Heart left ventricle (tissue), 16 donors: ENCODE data around the gene SYNE2. TPM values are rescaled to one million over a fixed set of nuclear protein-coding genes. Genes with fewer than 3 reads are reported as not detected.
A peak's percentile ranks its signal among the peaks of the same experiment; 100 is the strongest.

ENCODE experiments used
- ATAC-seq, 4 donors: fragments of 200-7000 bp; cut with Tn5 transposase; one replicate each; pipeline ENCODE4 v1.9.1; 2020 to 2022; ENCODE audit warnings: moderate library complexity in 4 of 4, mild to moderate bottlenecking in 3 of 4, moderate number of reproducible peaks in 1 of 4
- DNase-seq, 5 donors: peaks; one replicate each; pipeline ENCODE4 v3.0.0-alpha.2; 2020
- H3K27ac ChIP-seq, 12 donors: fragments of 200-600 bp; sonication (generic) in 4 of 12; one replicate each; pipeline versions ENCODE4 v1.5.0 to v1.8.0; 2016 to 2022; ENCODE audit warnings: mild to moderate bottlenecking in 2 of 12
- H3K27me3 ChIP-seq, 9 donors: fragments of 200-600 bp; sonication (generic) in 2 of 9; one replicate each; pipeline versions ENCODE4 v1.5.1 to v1.8.0; 2016 to 2022; ENCODE audit warnings: mild to moderate bottlenecking in 3 of 9
- H3K36me3 ChIP-seq, 9 donors: fragments of 200-600 bp; sonication (generic) in 2 of 9; one replicate each; pipeline versions ENCODE4 v1.5.0 to v1.8.0; 2018 to 2022; ENCODE audit warnings: mild to moderate bottlenecking in 2 of 9
- H3K4me1 ChIP-seq, 12 donors: fragments of 200-600 bp; sonication (generic) in 4 of 12; one replicate each; pipeline versions ENCODE4 v1.5.0 to v1.8.0; 2016 to 2022; ENCODE audit warnings: mild to moderate bottlenecking in 3 of 12
- H3K4me3 ChIP-seq, 12 donors: fragments of 200-600 bp; sonication (generic) in 4 of 12; one replicate each; pipeline versions ENCODE4 v1.5.0 to v1.8.0; 2017 to 2022; ENCODE audit warnings: mild to moderate bottlenecking in 9 of 12, moderate library complexity in 4 of 12
- H3K9me3 ChIP-seq, 12 donors: fragments of 200-600 bp; sonication (generic) in 4 of 12; one replicate each; pipeline versions ENCODE4 v1.5.0 to v1.8.0; 2016 to 2022; ENCODE audit warnings: mild to moderate bottlenecking in 1 of 12
- POLR2A ChIP-seq, 2 donors: fragments of 450-650 bp; IDR thresholded peaks; one replicate each; pipeline ENCODE4 v1.6.1; 2017; ENCODE audit warnings: antibody characterized with exemption in 2 of 2, mild to moderate bottlenecking in 2 of 2, moderate library complexity in 2 of 2
- WGBS, 4 donors: extraction: QIAGEN DNeasy Blood & Tissue Kit in 2 of 4; methylation state at CpG; one replicate each; pipeline versions ENCODE4 v1.1.5 to v1.1.7; 2013 to 2018; 5-methylcytosine and 5-hydroxymethylcytosine counted together
- intact Hi-C, 10 donors: fragments of 100-400 bp; cut with DNase I; formaldehyde crosslinking; loops; one replicate each; pipeline versions ENCODE4 v1.11.1 to v1.14.2; 2022
- polyA plus RNA-seq, 2 donors: library from polyadenylated mRNA; stranded (reverse); fragments of 200-250 nt; gene quantifications; one replicate each; pipeline ENCODE4 v1.2.3, GENCODE V29; 2013
- total RNA-seq, 9 donors: library from RNA; depleted of rRNA in 2 of 9; stranded (reverse); fragments of >200 nt in 2 of 9; fragmentation: NEBNext Ultra II Directional in 3 of 9; extraction: Animal tissue kit (Norgen Biotek cat#: 25700) in 3 of 9; gene quantifications; one replicate each; pipeline versions ENCODE4 v1.1.0 to v1.2.4, GENCODE V29; 2016 to 2023
- TF ChIP-seq, protein P1 (sequence below), 12 donors: fragments of 200-600 bp; sonication (generic) in 4 of 12; IDR thresholded peaks; one replicate each; pipeline versions ENCODE4 v1.5.0 to v1.8.0; 2018 to 2022; ENCODE audit warnings: antibody characterized with exemption in 12 of 12, mild to moderate bottlenecking in 5 of 12
- donor health status: ischemic (EF 13 %, LVEDD 7.1; RV severe dilation, severe dysfunction).
- donor health status: healthy with polysubstance abuse.
- donor health status: DM: no; HTN: yes; CAD: no.
- donor health status: DM: no; HTN: no; CAD: no.
- donor health status: ischemic (EF 25% LVEDD 6.9; RV normal size, moderate dysfunction).
- donor health status: ischemic (EF 25% LVEDD 5.7; RV mildly dilated, moderate dysfunction).
- donor health status: healthy.
- donor health status: DM: yes; HTN: yes; CAD: no.
- donor health status: ischemic (EF 35%, LVEDD 5.7; RV mildly dilated, moderate dysfunction).
- donor health status: nonischemic (EF 11% LVEDD 7.7; RV severe dilation, severe dysfunction).
- donor health status: DM: yes; HTN: yes; CAD: no.
- donor health status: PGD.
- donor health status: ischemic (EF 29% LVEDD 5.4; RV normal size, mild dysfunction).
- donor health status: nonischemic (EF 23%, LVEDD 6.1; RV moderate dilation, normal function).

The SYNE2 gene
- total and polyA plus RNA-seq, 11 donors, result 58.2 to 255 (median 111) TPM

GRCh38 chr14:64248689-64249088, 395.9 kb downstream of the SYNE2 start:
- no peaks in the 10 kb centered on the region for H3K9me3 ChIP-seq
- H3K36me3 ChIP-seq, result no peaks in the 10 kb centered on the region
- peak; percentile 39 to 77 (median 58) for ATAC-seq
- peaks cover 0 to 8% (median 0%) of the 10 kb centered on the region in 12 donors for H3K4me1 ChIP-seq
- no peak for DNase-seq
- H3K4me3 ChIP-seq, result no peak overlapping the region
- intact Hi-C loops, result no loop called here
- H3K27ac ChIP-seq, result no peak overlapping the region
- no peaks in the 10 kb centered on the region for H3K27me3 ChIP-seq
- WGBS, 4 donors, result 55 to 74% (median 64%) methylated on average over 4 of the region's 4 CpGs
- TF ChIP-seq, protein P1, sequence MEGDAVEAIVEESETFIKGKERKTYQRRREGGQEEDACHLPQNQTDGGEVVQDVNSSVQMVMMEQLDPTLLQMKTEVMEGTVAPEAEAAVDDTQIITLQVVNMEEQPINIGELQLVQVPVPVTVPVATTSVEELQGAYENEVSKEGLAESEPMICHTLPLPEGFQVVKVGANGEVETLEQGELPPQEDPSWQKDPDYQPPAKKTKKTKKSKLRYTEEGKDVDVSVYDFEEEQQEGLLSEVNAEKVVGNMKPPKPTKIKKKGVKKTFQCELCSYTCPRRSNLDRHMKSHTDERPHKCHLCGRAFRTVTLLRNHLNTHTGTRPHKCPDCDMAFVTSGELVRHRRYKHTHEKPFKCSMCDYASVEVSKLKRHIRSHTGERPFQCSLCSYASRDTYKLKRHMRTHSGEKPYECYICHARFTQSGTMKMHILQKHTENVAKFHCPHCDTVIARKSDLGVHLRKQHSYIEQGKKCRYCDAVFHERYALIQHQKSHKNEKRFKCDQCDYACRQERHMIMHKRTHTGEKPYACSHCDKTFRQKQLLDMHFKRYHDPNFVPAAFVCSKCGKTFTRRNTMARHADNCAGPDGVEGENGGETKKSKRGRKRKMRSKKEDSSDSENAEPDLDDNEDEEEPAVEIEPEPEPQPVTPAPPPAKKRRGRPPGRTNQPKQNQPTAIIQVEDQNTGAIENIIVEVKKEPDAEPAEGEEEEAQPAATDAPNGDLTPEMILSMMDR (IDR thresholded peaks at IDR 0.05), result no peak
- no peak for TF ChIP-seq POLR2A (IDR thresholded peaks at IDR 0.05)

DNA sequence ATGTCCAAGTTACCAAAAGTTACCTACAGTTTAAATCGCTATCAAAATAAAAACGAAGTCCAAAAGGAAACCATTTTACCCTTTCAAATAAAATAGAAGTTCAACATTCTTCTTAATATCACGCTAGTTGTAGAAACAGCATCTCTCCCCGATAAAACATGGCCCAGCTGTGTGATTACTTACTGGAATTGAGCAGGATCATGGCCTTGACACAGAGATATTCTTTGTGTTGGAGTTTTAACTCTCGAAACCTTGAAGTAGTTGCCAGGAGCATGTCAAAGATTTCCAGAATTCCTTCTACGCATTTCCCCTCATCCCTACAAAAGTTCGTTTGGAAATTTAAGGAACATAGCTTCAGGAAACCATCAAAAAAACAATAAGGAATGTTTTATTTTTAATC, 396.6 kb downstream of the SYNE2 start:
- H3K27me3 ChIP-seq, result no peaks in the 10 kb centered on the region
- no peak for DNase-seq
- TF ChIP-seq, protein P1 (IDR thresholded peaks at IDR 0.05), result no peak
- TF ChIP-seq POLR2A (IDR thresholded peaks at IDR 0.05), result no peak
- H3K9me3 ChIP-seq, result no peaks in the 10 kb centered on the region
- peaks cover 0 to 8% (median 0%) of the 10 kb centered on the region in 12 donors for H3K4me1 ChIP-seq
- WGBS, 4 donors, result 63 to 73% (median 64%) methylated on average over 7 of the region's 7 CpGs
- H3K4me3 ChIP-seq, result no peak overlapping the region
- ATAC-seq, result no peak
- intact Hi-C loops, result no loop called here
- no peak overlapping the region for H3K27ac ChIP-seq
- no peaks in the 10 kb centered on the region for H3K36me3 ChIP-seq

- intact Hi-C loops, result no loop called here
- TF ChIP-seq POLR2A (IDR thresholded peaks at IDR 0.05), result no peak
- TF ChIP-seq, protein P1 (IDR thresholded peaks at IDR 0.05), result no peak
- ATAC-seq, result no peak
- Histone ChIP-seq H3K4me3 (no peak overlapping the region), H3K36me3 (no peaks in the 10 kb centered on the region), H3K9me3 (no peaks in the 10 kb centered on the region), H3K27ac (no peak overlapping the region), H3K4me1 (peaks cover 0 to 5% (median 0%) of the 10 kb centered on the region in 12 donors), H3K27me3 (no peaks in the 10 kb centered on the region)
- no peak for DNase-seq
- 62 to 79% (median 73%) methylated on average over 3 of the region's 3 CpGs for WGBS, 4 donors
These were observed 400.9 kb downstream of the SYNE2 start for GRCh38 chr14:64253672-64254071.

GRCh38 chr14:64255756-64256155, 403.0 kb downstream of the SYNE2 start:
- no peak for TF ChIP-seq POLR2A (IDR thresholded peaks at IDR 0.05)
- TF ChIP-seq, protein P1 (IDR thresholded peaks at IDR 0.05), result no peak

More at GRCh38 chr14:64255756-64256155, 403.0 kb downstream of the SYNE2 start:
- Histone ChIP-seq H3K36me3 (no peaks in the 10 kb centered on the region), H3K27ac (no peak overlapping the region), H3K9me3 (no peaks in the 10 kb centered on the region), H3K4me3 (no peak overlapping the region), H3K4me1 (no peaks in the 10 kb centered on the region), H3K27me3 (no peaks in the 10 kb centered on the region)
- ATAC-seq (no peak), DNase-seq (no peak)
- 80 to 94% (median 91%) methylated on average over 1 of the region's 1 CpG for WGBS, 4 donors
- intact Hi-C loops, result no loop called here
